BLaER1 (cell line): Measurements from ENCODE around the gene RALA.
"Not testable (repeated sequence)": the region's sequence is repeated elsewhere in the genome, so short reads cannot be mapped to it uniquely, and the experiment has no call there.

Source experiments
- H3K27ac ChIP-seq: shearing (Covaris generic); formaldehyde crosslinking; 2 replicates; pipeline ENCODE4 v1.8.1; 2022
- H3K27me3 ChIP-seq: shearing (Covaris generic); formaldehyde crosslinking; 2 replicates; pipeline ENCODE4 v1.8.1; 2022
- H3K36me3 ChIP-seq: shearing (Covaris generic); formaldehyde crosslinking; 2 replicates; pipeline ENCODE4 v1.8.1; 2022
- H3K4me1 ChIP-seq: shearing (Covaris generic); formaldehyde crosslinking; 2 replicates; pipeline ENCODE4 v1.8.1; 2022
- H3K4me2 ChIP-seq: shearing (Covaris generic); formaldehyde crosslinking; 2 replicates; pipeline ENCODE4 v1.8.1; 2022
- H3K4me3 ChIP-seq: shearing (Covaris generic); formaldehyde crosslinking; 2 replicates; pipeline ENCODE4 v1.8.1; 2022
- H3K9ac ChIP-seq: shearing (Covaris generic); formaldehyde crosslinking; 2 replicates; pipeline ENCODE4 v1.8.1; 2022
- H3K9me3 ChIP-seq: shearing (Covaris generic); formaldehyde crosslinking; 2 replicates; pipeline ENCODE4 v1.8.1; 2022
- H4K20me1 ChIP-seq: shearing (Covaris generic); formaldehyde crosslinking; 2 replicates; pipeline ENCODE4 v1.8.1; 2022
- Cebpa-rat ChIP-seq: shearing (Covaris generic); IDR thresholded peaks from 2 replicates; pipeline ENCODE4 v1.8.1; 2022

Gene RALA

DNA sequence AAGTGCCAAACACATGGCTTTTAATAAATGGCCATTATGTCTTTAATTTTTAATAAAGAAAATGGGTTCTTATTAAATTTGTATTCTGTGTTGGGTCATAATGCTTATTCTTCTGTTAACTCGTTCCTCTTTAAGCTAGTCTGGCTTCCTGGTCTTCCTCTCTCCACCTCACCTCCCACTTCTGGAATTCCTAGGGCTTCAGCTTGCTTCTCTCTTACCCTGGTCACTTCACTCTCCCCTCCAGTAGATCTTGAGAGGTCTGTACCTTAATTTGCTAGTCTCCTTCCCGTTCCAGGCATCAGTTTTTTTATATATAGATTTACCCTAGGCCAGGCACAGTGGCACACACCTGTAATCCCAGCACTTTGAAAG lies 111.2 kb downstream of the RALA start:
- Histone ChIP-seq H3K27ac (peak overlapping the region; percentile 84), H3K4me3 (peak overlapping the region; percentile 72)
- no peak for TF ChIP-seq Cebpa-rat

DNA sequence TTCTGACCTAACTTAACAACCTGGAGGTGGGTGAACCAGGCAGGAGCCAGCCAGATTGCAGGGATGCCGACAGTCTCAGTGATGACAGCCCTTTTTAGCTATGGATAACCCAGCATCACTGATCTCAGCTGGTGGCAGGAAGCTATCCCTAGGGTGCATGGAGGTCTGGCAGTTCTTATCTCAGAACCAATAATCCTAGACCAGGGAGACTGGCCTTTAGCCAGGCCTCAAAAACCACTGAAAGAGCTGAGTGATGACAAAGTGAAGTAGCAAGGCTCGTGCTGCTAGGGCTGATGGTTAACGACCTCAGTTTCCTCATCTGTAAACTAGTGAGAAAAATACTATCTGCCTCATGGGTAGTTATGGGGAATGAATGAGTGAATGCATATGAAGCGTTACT lies 112.5 kb downstream of the RALA start:
- TF ChIP-seq Cebpa-rat: no peak

More for the DNA sequence above, 111.2 kb downstream of the RALA start:
- Histone ChIP-seq H3K36me3 (peaks cover 13% of the 10 kb centered on the region), H3K9ac (peak overlapping the region; percentile 78), H4K20me1 (no peaks in the 10 kb centered on the region), H3K27me3 (no peaks in the 10 kb centered on the region), H3K4me2 (peak overlapping the region; percentile 85), H3K9me3 (no peaks in the 10 kb centered on the region), H3K4me1 (peaks cover 53% of the 10 kb centered on the region)

DNA sequence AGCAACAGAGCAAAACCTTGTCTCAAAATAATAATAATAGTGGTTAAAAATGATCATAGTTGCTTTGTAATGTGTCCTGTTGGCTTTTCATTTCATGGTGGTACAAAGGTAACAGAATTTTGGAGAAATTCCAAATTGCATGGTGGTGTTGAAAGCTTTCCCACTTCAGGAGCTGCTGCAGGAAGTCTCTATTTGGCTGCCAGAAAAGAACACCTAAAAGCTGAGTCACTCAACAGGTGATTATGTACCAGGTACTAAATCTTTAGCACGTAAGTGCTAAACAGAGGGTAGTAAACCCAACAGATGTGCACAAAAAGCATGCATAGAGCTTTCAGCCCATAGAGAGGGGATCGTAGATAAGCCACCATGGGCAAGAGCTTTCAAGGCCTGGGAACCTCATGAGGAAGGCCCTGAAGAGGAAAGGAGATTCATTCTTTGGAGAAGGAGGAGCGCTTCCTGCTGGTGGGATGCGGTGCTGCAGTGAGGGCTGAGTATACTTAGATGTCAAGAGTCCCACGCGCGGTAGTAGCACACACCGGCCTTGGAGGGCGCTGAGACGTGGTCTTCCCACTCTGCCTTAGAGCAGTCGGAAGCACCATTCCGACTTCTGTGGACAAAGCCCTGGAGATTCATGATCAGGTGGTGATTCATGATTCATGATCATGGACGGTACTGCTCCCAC lies 118.7 kb downstream of the RALA start:
- H3K27ac ChIP-seq: no peak overlapping the region
- H3K4me2 ChIP-seq: no peak overlapping the region

More for the DNA sequence above, 112.5 kb downstream of the RALA start:
- H3K36me3 ChIP-seq: peaks cover 13% of the 10 kb centered on the region
- H3K4me1 ChIP-seq: peaks cover 52% of the 10 kb centered on the region
- peak overlapping the region; percentile 15; the same call in 1 of the 2 replicates for H3K4me3 ChIP-seq
- H3K9ac ChIP-seq: 0 out of 2 replicates have a peak overlapping the region, but pooled peaks have one; percentile 46
- H3K4me2 ChIP-seq: peak overlapping the region; percentile 85
- H3K27ac ChIP-seq: no peak overlapping the region
- no peaks in the 10 kb centered on the region for H3K27me3 ChIP-seq
- H4K20me1 ChIP-seq: no peaks in the 10 kb centered on the region
- H3K9me3 ChIP-seq: no peaks in the 10 kb centered on the region

GRCh38 chr7:39744620-39745019 lies 121.2 kb downstream of the RALA start:
- Histone ChIP-seq H4K20me1 (peaks cover 6% of the 10 kb centered on the region; the same call in 1 of the 2 replicates), H3K9ac (no peak overlapping the region), H3K27me3 (no peaks in the 10 kb centered on the region), H3K9me3 (0 out of 2 replicates have a peak, but pooled peaks cover 4% of the 10 kb centered on the region), H3K27ac (no peak overlapping the region), H3K4me2 (no peak overlapping the region), H3K4me1 (peaks cover 8% of the 10 kb centered on the region; the same call in 1 of the 2 replicates), H3K36me3 (peaks cover 43% of the 10 kb centered on the region), H3K4me3 (no peak overlapping the region)
- TF ChIP-seq Cebpa-rat: no peak

More for the DNA sequence above, 118.7 kb downstream of the RALA start:
- H3K4me3 ChIP-seq: no peak overlapping the region
- TF ChIP-seq Cebpa-rat: no peak
- H3K9me3 ChIP-seq: no peaks in the 10 kb centered on the region
- H3K9ac ChIP-seq: no peak overlapping the region
- H3K4me1 ChIP-seq: peaks cover 9% of the 10 kb centered on the region
- H3K36me3 ChIP-seq: peaks cover 36% of the 10 kb centered on the region
- peaks cover 6% of the 10 kb centered on the region; the same call in 1 of the 2 replicates for H4K20me1 ChIP-seq
- no peaks in the 10 kb centered on the region for H3K27me3 ChIP-seq

- no peak for TF ChIP-seq Cebpa-rat
- H3K36me3 ChIP-seq: peaks cover 43% of the 10 kb centered on the region
- H3K9ac ChIP-seq: no peak overlapping the region
- H3K4me3 ChIP-seq: no peak overlapping the region
- H3K4me2 ChIP-seq: no peak overlapping the region
- no peak overlapping the region for H3K27ac ChIP-seq
- 0 out of 2 replicates have a peak, but pooled peaks cover 4% of the 10 kb centered on the region for H3K9me3 ChIP-seq
- no peaks in the 10 kb centered on the region for H3K27me3 ChIP-seq
- peaks cover 6% of the 10 kb centered on the region; the same call in 1 of the 2 replicates for H4K20me1 ChIP-seq
- H3K4me1 ChIP-seq: peaks cover 8% of the 10 kb centered on the region; the same call in 1 of the 2 replicates
Measured at GRCh38 chr7:39745320-39745719, 121.9 kb downstream of the RALA start.

GRCh38 chr7:39746103-39746819 lies 122.9 kb downstream of the RALA start:
- TF ChIP-seq Cebpa-rat: no peak

GRCh38 chr7:39749177-39749576 lies 125.8 kb downstream of the RALA start:
- H4K20me1 ChIP-seq: peaks cover 6% of the 10 kb centered on the region; the same call in 1 of the 2 replicates
- peaks cover 43% of the 10 kb centered on the region for H3K36me3 ChIP-seq
- no peak overlapping the region for H3K4me3 ChIP-seq
- peaks cover 24% of the 10 kb centered on the region for H3K9me3 ChIP-seq
- TF ChIP-seq Cebpa-rat: no peak
- H3K27me3 ChIP-seq: no peaks in the 10 kb centered on the region
- H3K4me1 ChIP-seq: peaks cover 8% of the 10 kb centered on the region; the same call in 1 of the 2 replicates
- no peak overlapping the region for H3K9ac ChIP-seq
- no peak overlapping the region for H3K27ac ChIP-seq
- no peak overlapping the region for H3K4me2 ChIP-seq

More at GRCh38 chr7:39746103-39746819, 122.9 kb downstream of the RALA start:
- H3K27me3 ChIP-seq: no peaks in the 10 kb centered on the region
- H3K36me3 ChIP-seq: peaks cover 47% of the 10 kb centered on the region
- H3K9me3 ChIP-seq: 0 out of 2 replicates have a peak, but pooled peaks cover 4% of the 10 kb centered on the region
- H3K27ac ChIP-seq: no peak overlapping the region
- peaks cover 8% of the 10 kb centered on the region; the same call in 1 of the 2 replicates for H3K4me1 ChIP-seq
- H3K9ac ChIP-seq: no peak overlapping the region
- peaks cover 6% of the 10 kb centered on the region; the same call in 1 of the 2 replicates for H4K20me1 ChIP-seq
- H3K4me2 ChIP-seq: no peak overlapping the region
- H3K4me3 ChIP-seq: no peak overlapping the region

DNA sequence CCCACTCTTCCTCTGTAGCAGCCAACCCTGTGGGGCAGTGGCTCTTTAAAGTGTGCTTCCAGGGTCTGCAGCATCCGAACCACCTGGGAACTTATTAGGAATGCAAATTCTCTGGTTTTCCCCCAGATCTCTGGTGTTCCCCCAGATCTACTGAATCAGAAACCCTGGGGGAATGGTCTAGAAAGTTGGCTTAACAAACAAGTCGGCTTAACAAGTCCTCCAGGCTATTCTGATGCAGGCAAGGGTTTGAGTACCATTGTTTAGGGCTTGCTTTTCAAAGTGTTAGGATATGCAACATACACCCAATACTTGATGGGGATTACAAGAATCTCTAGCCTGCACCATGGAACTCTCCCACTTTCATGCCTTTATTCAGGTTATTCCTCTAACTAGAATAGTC lies 126.3 kb downstream of the RALA start:
- peaks cover 43% of the 10 kb centered on the region for H3K36me3 ChIP-seq
- H3K9ac ChIP-seq: no peak overlapping the region
- H3K4me2 ChIP-seq: no peak overlapping the region
- H3K4me3 ChIP-seq: no peak overlapping the region
- no peaks in the 10 kb centered on the region for H3K27me3 ChIP-seq
- TF ChIP-seq Cebpa-rat: no peak
- peaks cover 6% of the 10 kb centered on the region; the same call in 1 of the 2 replicates for H4K20me1 ChIP-seq
- no peak overlapping the region for H3K27ac ChIP-seq
- peaks cover 24% of the 10 kb centered on the region for H3K9me3 ChIP-seq
- H3K4me1 ChIP-seq: peaks cover 8% of the 10 kb centered on the region; the same call in 1 of the 2 replicates

- H3K4me1 ChIP-seq: peaks cover 8% of the 10 kb centered on the region; the same call in 1 of the 2 replicates
- H3K27ac ChIP-seq: no peak overlapping the region
- peaks cover 37% of the 10 kb centered on the region for H3K36me3 ChIP-seq
- no peaks in the 10 kb centered on the region for H3K27me3 ChIP-seq
- no peak overlapping the region for H3K4me3 ChIP-seq
- no peak overlapping the region for H3K4me2 ChIP-seq
- H3K9me3 ChIP-seq: peaks cover 24% of the 10 kb centered on the region
- H3K9ac ChIP-seq: no peak overlapping the region
- no peak for TF ChIP-seq Cebpa-rat
- no peaks in the 10 kb centered on the region; the same call in 1 of the 2 replicates for H4K20me1 ChIP-seq
Measured at GRCh38 chr7:39750253-39751077, 127.1 kb downstream of the RALA start.

DNA sequence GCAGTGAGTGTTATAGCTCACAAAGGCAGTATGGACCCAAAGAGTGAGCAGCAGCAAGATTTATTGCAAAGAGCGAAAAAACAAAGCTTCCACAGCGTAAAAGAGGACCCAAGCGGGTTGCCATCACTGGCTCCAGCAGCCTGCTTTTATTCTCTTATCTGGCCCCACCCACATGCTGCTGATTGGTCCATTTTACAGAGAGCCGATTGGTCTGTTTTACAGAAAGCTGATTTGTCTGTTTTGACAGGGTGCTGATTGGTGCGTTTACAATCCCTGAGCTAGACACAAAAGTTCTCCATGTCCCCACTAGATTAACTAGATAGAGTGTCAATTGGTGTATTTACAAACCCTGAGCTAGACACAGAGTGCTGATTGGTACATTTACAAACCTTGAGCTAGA lies 129.9 kb downstream of the RALA start:
- peaks cover 31% of the 10 kb centered on the region for H3K9me3 ChIP-seq
- not testable (repeated sequence) for H3K27ac ChIP-seq, H3K4me2 ChIP-seq, H3K4me3 ChIP-seq, H3K4me1 ChIP-seq, H3K9ac ChIP-seq, H3K27me3 ChIP-seq, H4K20me1 ChIP-seq
- H3K36me3 ChIP-seq: peaks cover 42% of the 10 kb centered on the region
